Kidney tubule cell (primary cell): Measurements from ENCODE around the gene CIPC.

Experiments
- DNase-seq: peaks from one replicate; pipeline ENCODE4 v3.0.0-alpha.2; 2018; ENCODE audit warnings: low spot score

The CIPC gene

GRCh38 chr14:77151245-77151644, 53.2 kb downstream of the CIPC start:
- DNase-seq: peak; percentile 28

DNA sequence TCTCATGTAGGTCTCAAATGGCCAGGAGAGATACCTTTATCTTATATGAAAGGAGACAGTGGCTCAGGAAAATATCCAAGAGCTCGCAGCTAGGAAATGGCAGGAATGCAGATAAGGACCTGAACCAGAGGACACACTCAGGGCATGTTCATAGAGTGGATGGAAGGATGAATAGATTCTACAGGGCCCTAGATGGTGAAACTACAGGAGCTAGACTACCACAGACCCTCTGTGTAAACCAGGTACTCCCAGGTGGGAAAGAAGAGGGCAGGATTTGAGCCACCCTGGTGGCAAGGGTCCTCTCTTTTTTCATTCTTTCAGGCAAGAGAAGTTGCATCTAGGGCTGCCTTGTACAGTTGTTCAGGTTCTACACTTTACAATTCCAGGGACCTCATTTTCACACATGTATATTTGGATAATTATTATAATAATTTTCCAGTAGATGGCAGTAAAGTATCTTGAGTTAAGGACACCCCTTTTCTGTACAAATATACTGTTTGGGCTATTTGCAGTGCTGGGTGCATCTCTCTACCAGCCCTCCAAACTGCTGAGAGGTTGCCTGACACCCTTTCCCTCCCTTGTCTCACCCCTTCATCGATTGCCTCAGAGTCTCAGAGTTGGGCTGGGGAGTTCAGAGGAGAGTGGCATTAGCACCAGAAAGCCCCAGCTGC, 54.0 kb downstream of the CIPC start:
- peak; percentile 36 for DNase-seq

DNA sequence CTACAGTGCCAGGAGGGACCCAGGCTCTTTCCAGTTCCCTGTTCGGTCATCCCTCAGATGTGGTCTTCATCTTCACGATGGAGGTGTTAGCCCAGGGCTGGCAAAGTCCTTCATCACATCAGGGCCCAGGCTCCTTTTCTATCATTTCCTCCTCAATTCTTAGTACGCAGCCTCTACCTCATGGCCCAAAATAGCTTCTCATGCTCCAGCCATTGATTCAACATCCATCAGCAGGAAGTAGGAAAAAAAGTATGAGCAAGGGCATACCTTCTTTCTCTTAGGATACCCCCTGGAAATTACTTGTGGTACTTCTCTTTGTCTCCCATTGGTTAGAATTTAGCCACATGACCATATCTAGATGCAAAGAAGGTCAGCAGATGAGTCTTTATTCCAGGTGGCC, 55.7 kb downstream of the CIPC start:
- DNase-seq: no peak

DNA sequence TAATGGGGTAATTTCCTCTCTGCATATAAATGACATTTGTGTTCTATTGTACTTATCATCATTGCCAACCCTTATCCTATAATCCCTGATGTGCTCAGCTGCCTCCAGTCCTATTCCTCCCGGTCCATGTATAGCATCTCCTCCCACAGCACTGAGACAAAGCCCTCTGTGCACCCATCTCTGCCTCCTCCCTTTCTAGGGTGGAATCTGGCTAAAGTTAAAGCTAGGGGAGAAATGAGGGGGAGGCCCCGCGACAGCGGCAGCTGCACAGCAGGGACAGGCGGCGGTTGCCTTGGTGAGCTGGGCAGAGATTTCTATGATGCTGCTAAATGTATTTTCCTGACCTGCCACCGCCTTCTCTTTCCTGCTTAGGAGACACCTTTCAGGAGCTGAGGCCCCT, 56.4 kb downstream of the CIPC start:
- no peak for DNase-seq

DNA sequence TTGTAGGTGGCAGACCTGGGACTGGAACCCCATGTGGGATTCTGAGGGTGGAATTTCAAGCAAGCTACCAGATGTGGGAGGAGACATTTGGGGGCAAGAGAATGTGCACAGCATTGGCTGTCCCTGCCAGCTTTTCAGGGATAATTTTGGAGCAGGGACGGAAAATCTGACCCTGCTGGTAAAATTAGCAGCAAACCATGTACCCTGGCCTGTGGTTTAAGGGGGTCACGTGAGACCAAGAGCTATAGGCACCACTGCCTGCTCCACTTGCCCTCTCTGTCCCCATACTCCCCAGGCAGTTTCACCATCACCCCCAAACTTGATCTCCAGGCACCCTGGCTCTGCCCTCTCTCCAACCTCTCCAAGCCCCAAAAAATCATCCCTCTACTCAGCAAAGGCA, 57.0 kb downstream of the CIPC start:
- DNase-seq: no peak

DNA sequence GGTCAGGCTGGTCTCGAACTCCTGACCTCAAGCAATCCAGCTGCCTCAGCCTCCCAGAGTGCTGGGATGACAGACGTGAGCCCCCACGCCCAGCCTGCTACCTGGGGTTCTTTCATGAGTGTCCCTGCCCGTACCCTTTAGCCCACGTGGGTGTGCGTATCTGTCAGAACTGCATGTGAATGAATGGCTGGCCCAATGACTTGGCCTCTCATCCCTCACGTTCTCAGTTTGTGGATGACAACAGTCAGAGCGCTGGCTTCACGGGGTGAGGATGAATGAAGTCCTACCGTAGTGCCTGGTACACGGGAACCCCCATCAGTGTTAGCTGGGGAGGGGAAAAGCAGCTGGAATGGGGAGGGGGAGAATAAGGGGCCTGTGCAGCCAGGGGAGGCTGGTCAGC, 59.7 kb downstream of the CIPC start:
- no peak for DNase-seq

- DNase-seq: peak; percentile 47
Observed at GRCh38 chr14:77158175-77158881, 60.3 kb downstream of the CIPC start.

- no peak for DNase-seq
Observed at GRCh38 chr14:77158882-77159255, 60.8 kb downstream of the CIPC start.

DNA sequence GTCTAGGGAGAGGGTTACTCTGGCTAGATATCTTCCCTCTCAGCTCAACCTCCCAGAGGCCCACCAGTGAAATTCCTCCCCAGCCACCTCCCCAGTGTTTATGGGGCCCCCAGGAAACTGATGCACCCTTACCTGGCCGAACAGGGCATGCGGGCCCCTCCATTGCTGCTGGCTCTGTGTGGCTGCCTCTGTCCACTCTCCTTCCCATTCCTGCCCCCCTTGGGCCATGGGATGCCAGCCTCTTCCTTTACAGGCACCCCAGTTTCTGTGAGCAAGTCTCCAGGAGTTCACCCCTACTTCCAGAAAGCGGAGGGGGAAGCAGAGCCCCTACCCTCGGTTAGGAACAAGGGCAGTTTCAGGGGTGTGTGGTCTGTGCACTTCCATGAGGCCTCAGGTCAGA, 63.0 kb downstream of the CIPC start:
- DNase-seq: no peak
